Posterior vena cava (tissue), 2 donors: ENCODE data around the gene LIMS1. TPM values are rescaled to one million over a fixed set of nuclear protein-coding genes. Genes with fewer than 3 reads are reported as not detected.
"Not testable (repeated sequence)": the region's sequence is repeated elsewhere in the genome, so short reads cannot be mapped to it uniquely, and the experiment has no call there.

Source experiments
- DNase-seq: peaks from one replicate; pipeline ENCODE4 v3.0.0-alpha.2; 2020; ENCODE audit warnings: low spot score
- intact Hi-C, 2 donors: fragments of 100-400 bp; cut with DNase I; formaldehyde crosslinking; loops; one replicate each; pipeline versions ENCODE4 v1.14.1 to v1.14.2; 2022 to 2023
- total RNA-seq, 2 donors: library from RNA; stranded (reverse); fragmentation: NEBNext Ultra II Directional; extraction: Animal tissue kit (Norgen Biotek cat#: 25700); gene quantifications; one replicate each; pipeline ENCODE4 v1.2.1, GENCODE V29; 2021
- donor health status: DM: yes; HTN: yes; CAD: no.
- donor health status: DM: yes; HTN: yes; CAD: no.

The LIMS1 gene
- total RNA-seq, 2 donors from 2014 or later = 58.6 to 68.9 TPM

- intact Hi-C loops = not testable (repeated sequence)
Measured at GRCh38 chr2:108644446-108644845, 110.2 kb downstream of the LIMS1 start.

DNA sequence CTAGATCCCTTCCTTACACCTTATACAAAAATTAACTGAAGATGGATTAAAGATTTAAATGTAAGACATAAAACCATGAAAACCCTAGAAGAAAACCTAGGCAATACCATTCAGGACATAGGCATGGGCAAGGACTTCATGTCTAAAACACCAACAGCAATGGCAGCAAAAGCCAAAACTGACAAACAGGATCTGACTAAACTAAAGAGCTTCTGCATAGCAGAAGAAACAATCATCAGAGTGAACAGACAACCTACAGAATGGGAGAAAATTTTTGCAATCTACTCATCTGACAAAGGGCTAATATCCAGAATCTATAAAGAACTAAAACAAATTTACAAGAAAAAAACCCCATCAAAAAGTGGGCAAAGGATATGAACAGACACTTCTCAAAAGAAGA lies 114.5 kb downstream of the LIMS1 start:
- intact Hi-C loops = loop anchor here in 1 of 2 donors (5.0 kb wide), 1 partner anchor 566 kb away; no protein-coding TSS in a partner anchor

More at GRCh38 chr2:108644446-108644845, 110.2 kb downstream of the LIMS1 start:
- not testable (repeated sequence) for DNase-seq

GRCh38 chr2:108650465-108650864 lies 116.2 kb downstream of the LIMS1 start:
- DNase-seq, intact Hi-C loops: not testable (repeated sequence)

More for the DNA sequence above, 114.5 kb downstream of the LIMS1 start:
- DNase-seq = not testable (repeated sequence)

DNA sequence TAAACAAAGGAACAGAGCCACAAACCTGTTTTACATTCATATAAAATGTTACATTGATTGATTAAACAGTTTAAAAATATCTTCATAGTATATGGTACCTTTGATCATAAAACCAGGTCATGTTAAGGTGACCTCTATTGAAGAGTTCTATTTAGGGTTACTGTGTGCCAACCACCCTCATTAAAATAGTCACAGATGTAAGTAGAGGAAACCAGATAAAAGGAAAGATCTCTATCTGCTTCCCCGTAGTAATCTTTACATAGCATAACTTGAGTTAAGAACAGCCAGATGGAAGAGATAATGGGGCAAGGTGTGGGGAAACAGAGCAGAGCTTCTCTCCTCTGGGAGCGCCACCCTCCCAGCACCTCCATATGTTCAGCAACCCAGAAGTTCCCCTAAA lies 117.2 kb downstream of the LIMS1 start:
- intact Hi-C loops = not testable (repeated sequence)

DNA sequence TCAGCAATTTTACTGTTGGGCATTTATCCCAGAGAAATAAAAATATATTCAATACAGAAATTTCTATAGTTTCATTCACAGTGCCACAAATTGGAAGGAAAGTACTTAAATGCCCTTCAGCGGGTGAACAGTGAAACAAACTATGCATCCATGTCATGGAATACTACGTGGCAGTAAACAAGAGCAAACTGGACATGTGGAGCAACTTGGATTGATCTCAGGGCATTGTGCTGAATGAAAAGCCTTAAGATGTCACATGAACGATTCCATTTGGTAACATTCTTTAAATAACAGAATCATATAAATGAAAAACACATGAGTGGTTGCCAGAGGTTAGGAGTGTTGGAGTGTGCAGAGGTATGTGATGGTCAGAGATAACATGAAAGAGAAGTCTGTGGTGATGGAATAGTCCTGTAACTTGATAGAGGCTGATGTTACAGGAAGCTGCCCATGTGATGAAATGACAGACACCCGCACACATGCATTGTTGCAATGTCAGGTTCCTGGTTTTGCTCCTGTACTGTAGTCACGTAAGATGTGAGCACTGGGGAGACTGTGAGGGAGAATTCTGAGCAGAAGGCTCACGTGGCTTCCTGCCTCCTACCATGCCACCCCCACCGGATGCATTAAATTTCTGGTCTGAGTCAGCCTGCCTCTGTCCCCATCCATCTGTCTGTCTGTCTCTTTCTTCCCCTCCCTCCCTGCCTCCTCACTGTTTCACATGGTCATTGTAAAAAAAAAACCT lies 118.1 kb downstream of the LIMS1 start:
- intact Hi-C loops = not testable (repeated sequence)

More for the DNA sequence above, 117.2 kb downstream of the LIMS1 start:
- DNase-seq = not testable (repeated sequence)

DNA sequence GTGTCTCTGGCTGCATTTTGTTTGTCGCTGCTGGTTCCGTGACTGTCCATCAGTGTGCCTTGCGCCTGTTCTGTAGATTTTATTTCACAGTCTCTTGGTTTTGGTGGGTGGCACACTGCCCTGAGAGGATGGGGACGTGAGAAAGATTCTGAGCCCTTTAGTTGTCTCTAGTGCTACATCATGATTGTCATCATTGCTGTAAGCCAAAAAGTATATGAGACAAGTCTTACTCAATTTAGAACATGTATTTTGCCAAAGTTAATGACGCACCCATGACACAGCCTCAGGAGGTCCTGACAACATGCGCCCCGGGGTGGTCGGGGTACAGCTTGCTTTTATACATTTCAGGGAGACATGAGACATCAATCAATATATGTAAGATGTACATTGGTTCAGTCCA lies 119.2 kb downstream of the LIMS1 start:
- intact Hi-C loops, DNase-seq: not testable (repeated sequence)

More for the DNA sequence above, 118.1 kb downstream of the LIMS1 start:
- DNase-seq = not testable (repeated sequence)

DNA sequence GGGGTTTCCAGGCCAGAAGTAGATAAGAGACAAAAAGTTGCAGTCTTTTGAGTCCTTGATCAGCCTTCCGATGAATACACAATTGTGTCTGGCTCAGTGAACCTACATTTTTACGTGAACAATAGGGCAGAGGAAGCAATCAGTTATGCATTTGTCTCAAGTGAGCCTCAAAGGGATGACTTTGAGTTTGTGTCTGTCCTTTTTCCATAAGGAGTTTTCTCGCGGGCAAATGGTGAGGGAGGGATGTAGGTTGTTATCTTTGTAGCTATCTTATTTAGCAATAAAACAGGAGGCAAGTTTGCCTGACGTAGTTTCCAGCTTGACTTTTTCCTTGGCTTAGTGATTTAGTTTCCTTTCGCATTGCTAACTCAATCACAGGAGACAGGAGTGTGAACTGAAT lies 119.6 kb downstream of the LIMS1 start:
- intact Hi-C loops, DNase-seq: not testable (repeated sequence)

GRCh38 chr2:108654521-108655125 lies 120.4 kb downstream of the LIMS1 start:
- intact Hi-C loops = not testable (repeated sequence)

DNA sequence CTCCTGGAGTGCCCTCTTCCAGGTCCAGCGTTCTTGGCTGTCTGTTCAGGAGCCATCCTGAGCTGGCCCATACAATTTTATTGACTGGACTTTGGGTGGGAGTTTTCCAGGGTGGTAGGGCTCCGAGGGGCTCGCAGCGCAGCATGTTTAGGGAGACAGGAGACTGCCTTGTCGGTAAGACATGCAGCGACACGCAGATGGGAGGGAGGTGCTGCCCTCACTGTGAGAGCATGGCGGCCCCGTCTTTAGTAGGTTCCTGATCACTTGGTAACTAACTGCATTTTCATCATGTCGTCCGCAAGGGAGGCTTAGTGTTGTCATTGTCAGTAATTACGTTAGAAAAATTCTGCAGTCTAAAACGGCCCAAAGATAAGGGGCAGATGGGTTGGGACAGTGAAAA lies 121.0 kb downstream of the LIMS1 start:
- intact Hi-C loops, DNase-seq: not testable (repeated sequence)

More at GRCh38 chr2:108654521-108655125, 120.4 kb downstream of the LIMS1 start:
- DNase-seq = peak; percentile 93

DNA sequence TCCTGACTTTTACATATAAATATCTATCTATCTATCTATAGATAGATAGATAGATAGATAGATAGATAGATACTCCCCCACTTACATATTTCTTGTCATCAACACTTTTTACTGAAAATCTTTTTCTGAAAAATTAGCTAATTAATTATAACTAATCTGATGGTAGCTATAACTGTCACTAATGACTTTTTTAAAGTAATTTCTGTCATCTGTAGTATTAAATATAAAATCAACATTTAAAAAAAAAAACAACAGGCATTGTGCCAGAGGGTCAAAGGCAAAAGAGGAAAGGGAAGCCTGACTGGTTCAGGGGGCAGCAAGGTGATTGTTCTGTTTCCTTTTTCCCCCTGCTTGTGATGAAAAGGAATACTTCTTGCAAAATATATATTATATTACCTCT lies 122.0 kb downstream of the LIMS1 start:
- DNase-seq, intact Hi-C loops: not testable (repeated sequence)

GRCh38 chr2:108657517-108657916 lies 123.2 kb downstream of the LIMS1 start:
- DNase-seq, intact Hi-C loops: not testable (repeated sequence)

DNA sequence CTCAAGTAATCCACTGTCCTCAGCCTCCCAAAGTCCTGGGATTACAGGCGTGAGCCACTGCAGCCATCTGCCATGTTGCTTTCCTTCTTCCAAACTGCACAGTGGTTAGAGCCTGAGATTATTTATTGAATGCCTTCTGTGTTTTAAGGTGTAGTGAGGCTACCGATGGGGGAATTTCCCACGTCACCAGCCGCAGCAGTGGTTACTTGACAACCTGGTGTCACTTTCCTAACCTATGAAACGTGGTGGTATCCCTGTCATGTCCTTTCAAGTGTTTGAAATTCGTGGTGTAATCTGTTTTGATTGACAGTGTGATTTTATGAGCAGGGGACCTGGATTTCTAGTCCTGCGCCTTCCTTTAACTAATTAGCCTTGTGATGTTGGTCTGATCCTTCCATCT lies 124.3 kb downstream of the LIMS1 start:
- DNase-seq, intact Hi-C loops: not testable (repeated sequence)

DNA sequence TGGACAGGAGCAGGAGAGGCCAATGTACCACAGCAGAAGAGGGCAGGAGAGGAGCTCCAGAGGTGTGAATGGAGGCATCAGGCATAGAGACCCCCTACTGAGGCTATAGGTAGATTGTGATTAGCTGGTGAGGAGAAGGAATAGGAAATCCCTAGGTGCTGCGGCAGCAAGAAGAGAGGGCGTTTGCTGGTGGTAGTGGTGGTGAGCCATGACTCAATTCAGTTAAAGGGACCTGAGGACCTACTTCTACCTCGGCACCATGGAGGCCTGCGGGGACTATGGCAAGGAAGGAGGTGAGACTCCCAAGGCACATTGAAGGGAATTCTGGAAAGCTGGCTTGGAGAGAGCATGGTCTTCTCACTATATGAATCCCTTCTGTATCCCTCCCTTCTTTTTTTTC lies 127.2 kb downstream of the LIMS1 start:
- intact Hi-C loops, DNase-seq: not testable (repeated sequence)

DNA sequence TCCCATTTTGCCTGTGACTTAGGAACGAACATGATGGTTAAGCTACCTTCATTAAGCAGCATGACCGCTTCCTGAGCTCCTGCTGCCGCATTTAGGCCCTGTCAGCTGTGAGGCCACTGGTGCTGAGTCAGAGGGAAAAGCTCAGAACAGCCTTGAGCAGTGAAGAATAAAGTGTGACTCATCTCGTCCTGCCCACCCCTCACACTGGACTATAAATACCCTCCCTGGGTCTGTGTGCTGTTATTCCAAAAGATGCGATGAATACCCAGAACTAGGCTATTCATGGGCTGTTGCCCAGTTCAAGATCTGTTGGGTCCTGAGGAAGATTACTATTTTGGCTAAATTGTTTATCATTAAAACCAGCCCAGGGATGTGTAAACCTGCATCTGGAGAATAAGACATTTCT lies 127.9 kb downstream of the LIMS1 start:
- intact Hi-C loops, DNase-seq: not testable (repeated sequence)

DNA sequence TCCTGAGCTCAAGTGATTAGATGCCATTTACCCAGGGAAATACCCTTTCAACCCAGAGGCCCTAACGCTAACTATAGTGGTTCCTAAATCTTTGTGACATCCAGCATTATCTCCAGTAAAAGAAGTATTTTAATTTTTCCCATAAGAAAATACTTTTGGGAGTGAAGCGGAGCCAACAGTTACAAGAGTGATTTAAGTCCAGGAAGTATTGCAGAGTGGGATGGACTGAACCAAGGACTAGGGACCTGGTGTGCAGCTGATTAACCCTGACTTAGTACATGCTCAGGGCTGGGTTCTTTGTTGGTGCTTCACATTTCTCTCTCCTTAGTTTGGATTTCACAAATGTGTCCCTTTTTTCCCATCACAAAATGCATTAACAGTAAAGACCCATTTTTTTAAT lies 129.1 kb downstream of the LIMS1 start:
- intact Hi-C loops, DNase-seq: not testable (repeated sequence)

GRCh38 chr2:108664089-108664488 lies 129.8 kb downstream of the LIMS1 start:
- intact Hi-C loops = not testable (repeated sequence)

GRCh38 chr2:108664979-108665378 lies 130.7 kb downstream of the LIMS1 start:
- intact Hi-C loops = not testable (repeated sequence)

More at GRCh38 chr2:108664089-108664488, 129.8 kb downstream of the LIMS1 start:
- DNase-seq = not testable (repeated sequence)

DNA sequence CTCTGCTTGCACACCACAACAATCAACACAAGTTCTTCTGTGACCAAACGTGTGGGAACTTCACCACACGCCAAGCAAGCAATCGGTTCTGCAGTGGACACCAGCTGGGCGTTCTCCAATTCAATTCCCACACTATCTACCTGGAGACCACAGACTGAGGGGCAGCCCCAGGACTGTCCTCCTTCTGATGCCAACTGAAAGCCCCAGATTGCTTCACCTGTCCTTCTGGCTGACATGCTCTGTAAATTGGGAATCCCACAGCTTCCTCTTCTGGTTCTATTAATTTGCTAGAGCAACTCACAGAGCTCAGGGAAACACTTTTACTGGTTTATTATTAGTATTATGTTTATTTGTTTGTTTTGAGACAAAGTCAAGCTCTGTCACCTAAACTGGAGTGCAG lies 131.7 kb downstream of the LIMS1 start:
- intact Hi-C loops, DNase-seq: not testable (repeated sequence)

More at GRCh38 chr2:108664979-108665378, 130.7 kb downstream of the LIMS1 start:
- not testable (repeated sequence) for DNase-seq

GRCh38 chr2:108667140-108667539 lies 132.9 kb downstream of the LIMS1 start:
- intact Hi-C loops, DNase-seq: not testable (repeated sequence)

DNA sequence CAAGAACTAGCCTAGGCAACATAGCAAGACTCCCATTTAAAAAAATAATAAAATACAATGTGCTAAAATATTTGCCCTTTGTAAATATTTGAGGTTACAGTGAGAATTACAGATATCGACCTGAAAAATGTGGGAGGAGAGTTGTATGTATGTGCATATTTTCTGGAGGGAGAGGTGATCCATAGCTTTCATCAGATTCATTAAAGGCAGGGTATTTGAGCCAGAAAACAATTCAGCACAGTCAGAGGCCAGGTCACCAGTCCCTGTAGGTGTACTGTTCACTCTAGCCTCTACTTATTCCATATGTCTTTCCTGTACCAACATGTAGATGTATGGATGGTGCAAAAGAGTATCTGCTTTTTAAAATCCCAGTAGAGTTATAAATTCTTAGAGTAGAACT lies 136.0 kb downstream of the LIMS1 start:
- DNase-seq, intact Hi-C loops: not testable (repeated sequence)
